Measurements from ENCODE around the gene AFAP1.

AFAP1 gene

GRCh38 chr4:7890635-7891393 is 48.8 kb downstream of the AFAP1 start:
- TF ChIP-seq FOXP2 (optimal IDR thresholded peaks at IDR 0.05; ENCODE audit: borderline replicate concordance, extremely low read depth, extremely low read length, insufficient read depth), result no peak
- no peak for TF ChIP-seq POLR2AphosphoS5 (IDR thresholded peaks at IDR 0.05; ENCODE audit: low read depth, low read length)
- TF ChIP-seq TAF1 (IDR thresholded peaks at IDR 0.05; ENCODE audit: borderline replicate concordance, insufficient read depth, low read length), result no peak
- no peak for TF ChIP-seq REST (IDR thresholded peaks at IDR 0.05; ENCODE audit: insufficient read depth in 1 of 2, low read depth in 2 of 2, low read length in 2 of 2)
- no peak for TF ChIP-seq SIN3A (IDR thresholded peaks at IDR 0.05; ENCODE audit: borderline replicate concordance, insufficient read depth, low read length)

DNA sequence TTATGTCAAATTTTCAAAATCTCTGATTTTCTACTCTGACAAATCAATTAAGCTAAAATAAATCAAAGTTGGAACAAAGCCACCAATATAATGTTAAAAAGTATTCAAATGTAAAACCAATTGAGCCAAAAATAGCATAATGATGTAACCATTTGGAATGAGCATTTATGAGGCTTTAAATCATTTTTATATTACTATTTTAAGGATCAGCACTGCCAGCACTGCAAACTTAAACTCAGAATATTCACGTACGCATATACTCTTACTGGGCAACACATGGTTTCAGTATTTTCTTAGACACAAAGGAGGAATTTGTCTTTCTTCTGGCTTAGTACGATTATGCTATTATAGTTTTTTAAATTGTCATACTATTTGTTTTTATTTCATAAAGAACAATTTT is 52.2 kb downstream of the AFAP1 start:
- no peak for TF ChIP-seq TAF1 (IDR thresholded peaks at IDR 0.05; ENCODE audit: borderline replicate concordance, insufficient read depth, low read length)
- TF ChIP-seq POLR2AphosphoS5 (IDR thresholded peaks at IDR 0.05; ENCODE audit: low read depth, low read length), result no peak
- TF ChIP-seq FOXP2 (optimal IDR thresholded peaks at IDR 0.05; ENCODE audit: borderline replicate concordance, extremely low read depth, extremely low read length, insufficient read depth), result no peak

- TF ChIP-seq TAF1 (IDR thresholded peaks at IDR 0.05; ENCODE audit: borderline replicate concordance, insufficient read depth, low read length), result no peak
- no peak for TF ChIP-seq FOXP2 (optimal IDR thresholded peaks at IDR 0.05; ENCODE audit: borderline replicate concordance, extremely low read depth, extremely low read length, insufficient read depth)
- TF ChIP-seq SIN3A (IDR thresholded peaks at IDR 0.05; ENCODE audit: borderline replicate concordance, insufficient read depth, low read length), result no peak
- TF ChIP-seq REST (IDR thresholded peaks at IDR 0.05; ENCODE audit: insufficient read depth in 1 of 2, low read depth in 2 of 2, low read length in 2 of 2), result no peak
- TF ChIP-seq POLR2AphosphoS5 (IDR thresholded peaks at IDR 0.05; ENCODE audit: low read depth, low read length), result no peak
Observed at GRCh38 chr4:7886007-7886973, 53.4 kb downstream of the AFAP1 start.

GRCh38 chr4:7885216-7886006 is 54.2 kb downstream of the AFAP1 start:
- no peak for TF ChIP-seq SIN3A (IDR thresholded peaks at IDR 0.05; ENCODE audit: borderline replicate concordance, insufficient read depth, low read length)
- TF ChIP-seq POLR2AphosphoS5 (IDR thresholded peaks at IDR 0.05; ENCODE audit: low read depth, low read length), result no peak
- TF ChIP-seq REST (IDR thresholded peaks at IDR 0.05; ENCODE audit: insufficient read depth in 1 of 2, low read depth in 2 of 2, low read length in 2 of 2), result no peak
- TF ChIP-seq TAF1 (IDR thresholded peaks at IDR 0.05; ENCODE audit: borderline replicate concordance, insufficient read depth, low read length), result no peak
- no peak for TF ChIP-seq FOXP2 (optimal IDR thresholded peaks at IDR 0.05; ENCODE audit: borderline replicate concordance, extremely low read depth, extremely low read length, insufficient read depth)

- TF ChIP-seq FOXP2 (optimal IDR thresholded peaks at IDR 0.05; ENCODE audit: borderline replicate concordance, extremely low read depth, extremely low read length, insufficient read depth), result no peak
- TF ChIP-seq TAF1 (IDR thresholded peaks at IDR 0.05; ENCODE audit: borderline replicate concordance, insufficient read depth, low read length), result no peak
- TF ChIP-seq POLR2AphosphoS5 (IDR thresholded peaks at IDR 0.05; ENCODE audit: low read depth, low read length), result no peak
- no peak for TF ChIP-seq REST (IDR thresholded peaks at IDR 0.05; ENCODE audit: insufficient read depth in 1 of 2, low read depth in 2 of 2, low read length in 2 of 2)
- TF ChIP-seq SIN3A (IDR thresholded peaks at IDR 0.05; ENCODE audit: borderline replicate concordance, insufficient read depth, low read length), result no peak
Observed at GRCh38 chr4:7880683-7881082, 59.0 kb downstream of the AFAP1 start.

Data from PFSK-1 (cell line).